Right cardiac atrium (tissue), 5 donors: Measurements from ENCODE around the gene SRR. TPM values are rescaled to one million over a fixed set of nuclear protein-coding genes. Genes with fewer than 3 reads are reported as not detected.
"Not testable (repeated sequence)": the region's sequence is repeated elsewhere in the genome, so short reads cannot be mapped to it uniquely, and the experiment has no call there.

Experiments used
- ATAC-seq, 2 donors: fragments of 200-7000 bp; cut with Tn5 transposase; one replicate each; pipeline versions ENCODE4 v1.8.0 to v1.9.1; 2020; ENCODE audit warnings: moderate library complexity in 2 of 2, mild to moderate bottlenecking in 1 of 2
- DNase-seq, 3 donors: peaks; one replicate each; pipeline ENCODE4 v3.0.0-alpha.2; 2020
- H3K27ac ChIP-seq: one replicate; pipeline ENCODE4 v1.5.1; 2013; ENCODE audit warnings: mild to moderate bottlenecking, low read length, control low read depth, moderate library complexity
- H3K27me3 ChIP-seq: one replicate; pipeline ENCODE4 v1.6.1; 2013; ENCODE audit not compliant: control insufficient read depth, insufficient read depth
- H3K4me1 ChIP-seq: one replicate; pipeline ENCODE4 v1.6.1; 2013; ENCODE audit warnings: low read length; ENCODE audit not compliant: control insufficient read depth, insufficient read depth
- H3K4me3 ChIP-seq: one replicate; pipeline ENCODE4 v1.5.1; 2013; ENCODE audit warnings: low read length, control low read depth
- H3K9me3 ChIP-seq: one replicate; pipeline ENCODE4 v1.6.1; 2013; ENCODE audit warnings: low read length; ENCODE audit not compliant: control insufficient read depth
- WGBS: extraction: QIAGEN DNeasy Blood & Tissue Kit; methylation state at CpG from one replicate; pipeline ENCODE4 v1.1.7; 2013; 5-methylcytosine and 5-hydroxymethylcytosine counted together
- intact Hi-C, 4 donors: fragments of 100-400 bp; cut with DNase I; formaldehyde crosslinking; loops; one replicate each; pipeline versions ENCODE4 v1.11.0 to v1.14.0; 2022 to 2023
- polyA plus RNA-seq: library from polyadenylated mRNA; stranded (reverse); fragments of 200-250 nt; gene quantifications from one replicate; pipeline ENCODE4 v1.2.3, GENCODE V29; 2013
- total RNA-seq, 4 donors: library from RNA; stranded (reverse); fragmentation: NEBNext Ultra II Directional; extraction: Animal tissue kit (Norgen Biotek cat#: 25700); gene quantifications; one replicate each; pipeline ENCODE4 v1.2.1, GENCODE V29; 2021
- donor health status: healthy with polysubstance abuse.
- donor health status: DM: no; HTN: yes; CAD: no.
- donor health status: DM: no; HTN: no; CAD: no.
- donor health status: DM: no; HTN: yes; CAD: no; lungs with severe emphysema.
- donor health status: DM: yes; HTN: yes; CAD: no.

SRR gene
- total and polyA plus RNA-seq, 5 donors = 5.2 to 12.5 (median 11.3) TPM

- 56% methylated on average over 1 of the region's 1 CpG for WGBS
- Histone ChIP-seq H3K9me3 (no peaks in the 10 kb centered on the region), H3K27ac (no peak overlapping the region), H3K4me1 (peaks cover 4% of the 10 kb centered on the region), H3K27me3 (no peaks in the 10 kb centered on the region), H3K4me3 (no peak overlapping the region)
- intact Hi-C loops = no loop called here
- ATAC-seq (peak in 1 of 2 donors; percentile 12), DNase-seq (no peak)
Measured at GRCh38 chr17:2295575-2295974, 8.2 kb upstream of the SRR start.

GRCh38 chr17:2297023-2297422, 6.7 kb upstream of the SRR start:
- WGBS = 88% methylated on average over 5 of the region's 5 CpGs
- ATAC-seq = no peak

GRCh38 chr17:2299136-2299535, 4.6 kb upstream of the SRR start:
- peaks cover 7% of the 10 kb centered on the region for H3K4me1 ChIP-seq
- DNase-seq (no peak), ATAC-seq (no peak)
- H3K27me3 ChIP-seq = no peaks in the 10 kb centered on the region
- no peaks in the 10 kb centered on the region for H3K9me3 ChIP-seq
- intact Hi-C loops = no loop called here
- WGBS = 96% methylated on average over 12 of the region's 12 CpGs
- H3K27ac ChIP-seq = no peak overlapping the region
- H3K4me3 ChIP-seq = no peak overlapping the region

More at GRCh38 chr17:2297023-2297422, 6.7 kb upstream of the SRR start:
- Histone ChIP-seq H3K27me3 (no peaks in the 10 kb centered on the region), H3K4me3 (no peak overlapping the region), H3K9me3 (no peaks in the 10 kb centered on the region), H3K4me1 (peaks cover 6% of the 10 kb centered on the region), H3K27ac (no peak overlapping the region)
- intact Hi-C loops = no loop called here
- DNase-seq = no peak

- no peaks in the 10 kb centered on the region for H3K9me3 ChIP-seq
- 93% methylated on average over 22 of the region's 22 CpGs for WGBS
- no peak overlapping the region for H3K4me3 ChIP-seq
- H3K27me3 ChIP-seq = no peaks in the 10 kb centered on the region
- intact Hi-C loops = no loop called here
- peaks cover 7% of the 10 kb centered on the region for H3K4me1 ChIP-seq
- H3K27ac ChIP-seq = no peak overlapping the region
- ATAC-seq = no peak
- DNase-seq = no peak
Measured at GRCh38 chr17:2299756-2300155, 4.0 kb upstream of the SRR start.

- intact Hi-C loops = no loop called here
- no peaks in the 10 kb centered on the region for H3K9me3 ChIP-seq
- H3K27me3 ChIP-seq = no peaks in the 10 kb centered on the region
- 2% methylated on average over 12 of the region's 12 CpGs for WGBS
- DNase-seq = no peak
- no peak for ATAC-seq
- H3K4me3 ChIP-seq = peak overlapping the region; percentile 93
- peak overlapping the region; percentile 83 for H3K27ac ChIP-seq
- H3K4me1 ChIP-seq = peaks cover 2% of the 10 kb centered on the region
Measured at GRCh38 chr17:2302778-2303203, 959 bp upstream of the SRR start.

GRCh38 chr17:2304931-2305330, 1.2 kb downstream of the SRR start:
- WGBS = 84% methylated on average over 4 of the region's 4 CpGs
- no peak overlapping the region for H3K4me3 ChIP-seq
- intact Hi-C loops = no loop called here

GRCh38 chr17:2309338-2310154, 5.8 kb downstream of the SRR start:
- no peaks in the 10 kb centered on the region for H3K4me1 ChIP-seq
- H3K9me3 ChIP-seq = no peaks in the 10 kb centered on the region
- intact Hi-C loops = no loop called here
- H3K27me3 ChIP-seq = no peaks in the 10 kb centered on the region
- H3K4me3 ChIP-seq = no peak overlapping the region
- peak; percentile 49 to 79 (median 73) for DNase-seq
- peak; percentile 53 to 62 for ATAC-seq
- no peak overlapping the region for H3K27ac ChIP-seq
- 46% methylated on average over 6 of the region's 6 CpGs for WGBS

More at GRCh38 chr17:2304931-2305330, 1.2 kb downstream of the SRR start:
- H3K27ac ChIP-seq = no peak overlapping the region
- H3K27me3 ChIP-seq = no peaks in the 10 kb centered on the region
- ATAC-seq (no peak), DNase-seq (no peak)
- H3K4me1 ChIP-seq = peaks cover 2% of the 10 kb centered on the region
- H3K9me3 ChIP-seq = no peaks in the 10 kb centered on the region

- no peak for DNase-seq
- H3K27ac ChIP-seq = no peak overlapping the region
- intact Hi-C loops = no loop called here
- 46% methylated on average over 5 of the region's 5 CpGs for WGBS
- no peaks in the 10 kb centered on the region for H3K27me3 ChIP-seq
- H3K9me3 ChIP-seq = no peaks in the 10 kb centered on the region
- H3K4me3 ChIP-seq = no peak overlapping the region
- no peaks in the 10 kb centered on the region for H3K4me1 ChIP-seq
- ATAC-seq = peak; percentile 73 to 81
Measured at GRCh38 chr17:2312736-2313135, 9.0 kb downstream of the SRR start.

GRCh38 chr17:2316916-2317205, 13.1 kb downstream of the SRR start:
- intact Hi-C loops, H3K4me1 ChIP-seq, H3K4me3 ChIP-seq, DNase-seq, ATAC-seq, H3K27ac ChIP-seq, H3K27me3 ChIP-seq, H3K9me3 ChIP-seq: not testable (repeated sequence)
- WGBS = 95% methylated on average over 7 of the region's 7 CpGs

- intact Hi-C loops = no loop called here
- ATAC-seq = no peak
- H3K4me3 ChIP-seq = no peak overlapping the region
Measured at GRCh38 chr17:2317796-2318195, 14.0 kb downstream of the SRR start.

GRCh38 chr17:2319051-2319450, 15.3 kb downstream of the SRR start:
- Histone ChIP-seq H3K27ac (no peak overlapping the region), H3K4me1 (no peaks in the 10 kb centered on the region), H3K4me3 (no peak overlapping the region), H3K9me3 (no peaks in the 10 kb centered on the region), H3K27me3 (no peaks in the 10 kb centered on the region)
- no peak for DNase-seq
- intact Hi-C loops = no loop called here
- ATAC-seq = no peak

More at GRCh38 chr17:2317796-2318195, 14.0 kb downstream of the SRR start:
- Histone ChIP-seq H3K4me1 (no peaks in the 10 kb centered on the region), H3K9me3 (no peaks in the 10 kb centered on the region), H3K27me3 (no peaks in the 10 kb centered on the region), H3K27ac (no peak overlapping the region)
- WGBS = 94% methylated on average over 3 of the region's 3 CpGs
- no peak for DNase-seq

GRCh38 chr17:2321399-2321798, 17.6 kb downstream of the SRR start:
- intact Hi-C loops = no loop called here
- DNase-seq (no peak), ATAC-seq (no peak)
- H3K9me3 ChIP-seq = no peaks in the 10 kb centered on the region
- H3K27ac ChIP-seq = no peak overlapping the region
- no peaks in the 10 kb centered on the region for H3K27me3 ChIP-seq
- 63% methylated on average over 1 of the region's 1 CpG for WGBS
- no peaks in the 10 kb centered on the region for H3K4me1 ChIP-seq
- H3K4me3 ChIP-seq = no peak overlapping the region
